HG02642 (cell line): ENCODE measurements around the gene FBXL14.
A peak's percentile ranks its signal among the peaks of the same experiment; 100 is the strongest.
"Not testable (repeated sequence)": the region's sequence is repeated elsewhere in the genome, so short reads cannot be mapped to it uniquely, and the experiment has no call there.

Experiments used
- ATAC-seq: cut with Tn5 transposase; IDR thresholded peaks from one replicate; pipeline ENCODE4 v1.9.1; 2021; ENCODE audit warnings: mild to moderate bottlenecking; ENCODE audit not compliant: unreplicated experiment, poor library complexity

Gene FBXL14

GRCh38 chr12:1620092-1620491 is 25.7 kb upstream of the FBXL14 start:
- ATAC-seq, result no peak

- no peak for ATAC-seq
Observed at GRCh38 chr12:1619587-1619986, 25.2 kb upstream of the FBXL14 start.

- ATAC-seq, result no peak
Observed at GRCh38 chr12:1619159-1619558, 24.8 kb upstream of the FBXL14 start.

- ATAC-seq, result no peak
Observed at GRCh38 chr12:1618489-1618888, 24.1 kb upstream of the FBXL14 start.

- ATAC-seq, result peak; percentile 45
Observed at GRCh38 chr12:1616233-1617066, 22.1 kb upstream of the FBXL14 start.

GRCh38 chr12:1614360-1614759 is 20.0 kb upstream of the FBXL14 start:
- no peak for ATAC-seq

GRCh38 chr12:1613860-1614259 is 19.5 kb upstream of the FBXL14 start:
- no peak for ATAC-seq

GRCh38 chr12:1611803-1612572 is 17.6 kb upstream of the FBXL14 start:
- ATAC-seq, result no peak

GRCh38 chr12:1610072-1610643 is 15.8 kb upstream of the FBXL14 start:
- no peak for ATAC-seq

- no peak for ATAC-seq
Observed at GRCh38 chr12:1608713-1609119, 14.3 kb upstream of the FBXL14 start.

GRCh38 chr12:1607940-1608712 is 13.7 kb upstream of the FBXL14 start:
- ATAC-seq, result no peak

GRCh38 chr12:1606021-1606622 is 11.7 kb upstream of the FBXL14 start:
- peak; percentile 72 for ATAC-seq

- peak; percentile 41 for ATAC-seq
Observed at GRCh38 chr12:1605129-1606020, 11.0 kb upstream of the FBXL14 start.

- no peak for ATAC-seq
Observed at GRCh38 chr12:1604464-1604863, 10.1 kb upstream of the FBXL14 start.

- ATAC-seq, result no peak
Observed at GRCh38 chr12:1603269-1603993, 9.1 kb upstream of the FBXL14 start.

- not testable (repeated sequence) for ATAC-seq
Observed at GRCh38 chr12:1602706-1603105, 8.3 kb upstream of the FBXL14 start.

- ATAC-seq, result no peak
Observed at GRCh38 chr12:1598757-1599156, 4.4 kb upstream of the FBXL14 start.

GRCh38 chr12:1595690-1596347 is 1.4 kb upstream of the FBXL14 start:
- no peak for ATAC-seq
